ENCODE measurements around the gene ZMYND8.

ZMYND8 gene

GRCh38 chr20:47336129-47336754 is 20.3 kb downstream of the ZMYND8 start:
- Histone ChIP-seq H2AFZ (ENCODE audit: low read length) (no peak overlapping the region), H3K27me3 (replicated peaks; ENCODE audit: insufficient read depth, low read length) (no peaks in the 10 kb centered on the region), H3K4me3 (ENCODE audit: low read length) (no peak overlapping the region), H4K20me1 (ENCODE audit: insufficient read depth, low read length) (peaks cover 40% of the 10 kb centered on the region), H3F3A (ENCODE audit: insufficient read depth, low read length) (0 out of 2 replicates have a peak, but pooled peaks cover 8% of the 10 kb centered on the region), H3K9ac (ENCODE audit: low read length) (no peak overlapping the region), H3K36me3 (replicated peaks; ENCODE audit: insufficient read depth, low read length) (0 out of 2 replicates have a peak, but pooled peaks cover 5% of the 10 kb centered on the region), H3K9me2 (replicated peaks; ENCODE audit: insufficient read depth, low read length) (no peaks in the 10 kb centered on the region), H3K79me2 (ENCODE audit: low read length) (peaks cover 100% of the 10 kb centered on the region), H3K27ac (ENCODE audit: low read length) (no peak overlapping the region), H3K4me2 (ENCODE audit: low read depth, low read length) (no peak overlapping the region), H3K9me3 (replicated peaks; ENCODE audit: insufficient read depth, low read length) (no peaks in the 10 kb centered on the region), H3K4me1 (ENCODE audit: low read length) (peaks cover 8% of the 10 kb centered on the region; the same call in 1 of the 2 replicates)
- DNase-seq: no peak
- TF ChIP-seq CTCF (IDR thresholded peaks at IDR 0.05; ENCODE audit: low read length) (no peak), EZH2 (optimal IDR thresholded peaks at IDR 0.05; ENCODE audit: low read depth, low read length) (no peak), EZH2phosphoT487 (IDR thresholded peaks at IDR 0.05; ENCODE audit: low read length) (no peak)

- Histone ChIP-seq H2AFZ (ENCODE audit: low read length) (no peak overlapping the region), H3K79me2 (ENCODE audit: low read length) (peaks cover 100% of the 10 kb centered on the region), H3K36me3 (replicated peaks; ENCODE audit: insufficient read depth, low read length) (0 out of 2 replicates have a peak, but pooled peaks cover 5% of the 10 kb centered on the region), H3K27ac (ENCODE audit: low read length) (no peak overlapping the region), H3K9me3 (replicated peaks; ENCODE audit: insufficient read depth, low read length) (no peaks in the 10 kb centered on the region), H3K4me2 (ENCODE audit: low read depth, low read length) (no peak overlapping the region), H4K20me1 (ENCODE audit: insufficient read depth, low read length) (peaks cover 48% of the 10 kb centered on the region), H3K9ac (ENCODE audit: low read length) (no peak overlapping the region), H3K9me2 (replicated peaks; ENCODE audit: insufficient read depth, low read length) (no peaks in the 10 kb centered on the region), H3F3A (ENCODE audit: insufficient read depth, low read length) (0 out of 2 replicates have a peak, but pooled peaks cover 8% of the 10 kb centered on the region), H3K4me3 (ENCODE audit: low read length) (no peak overlapping the region), H3K4me1 (ENCODE audit: low read length) (peaks cover 8% of the 10 kb centered on the region; the same call in 1 of the 2 replicates), H3K27me3 (replicated peaks; ENCODE audit: insufficient read depth, low read length) (no peaks in the 10 kb centered on the region)
- TF ChIP-seq CTCF (IDR thresholded peaks at IDR 0.05; ENCODE audit: low read length): no peak
- TF ChIP-seq EZH2phosphoT487 (IDR thresholded peaks at IDR 0.05; ENCODE audit: low read length): no peak
- TF ChIP-seq EZH2 (optimal IDR thresholded peaks at IDR 0.05; ENCODE audit: low read depth, low read length): no peak
- no peak for DNase-seq
These were observed 21.0 kb downstream of the ZMYND8 start for GRCh38 chr20:47335251-47336128.

GRCh38 chr20:47334022-47334551 is 22.4 kb downstream of the ZMYND8 start:
- DNase-seq: no peak
- no peak overlapping the region for H3K27ac ChIP-seq (ENCODE audit: low read length)

More at GRCh38 chr20:47334022-47334551, 22.4 kb downstream of the ZMYND8 start:
- no peak overlapping the region for H3K4me3 ChIP-seq (ENCODE audit: low read length)
- TF ChIP-seq EZH2phosphoT487 (IDR thresholded peaks at IDR 0.05; ENCODE audit: low read length): no peak
- no peak for TF ChIP-seq EZH2 (optimal IDR thresholded peaks at IDR 0.05; ENCODE audit: low read depth, low read length)
- no peak for TF ChIP-seq CTCF (IDR thresholded peaks at IDR 0.05; ENCODE audit: low read length)
- peaks cover 52% of the 10 kb centered on the region for H4K20me1 ChIP-seq (ENCODE audit: insufficient read depth, low read length)
- no peaks in the 10 kb centered on the region for H3K9me3 ChIP-seq (replicated peaks; ENCODE audit: insufficient read depth, low read length)
- H3K9ac ChIP-seq (ENCODE audit: low read length): no peak overlapping the region
- no peaks in the 10 kb centered on the region for H3K27me3 ChIP-seq (replicated peaks; ENCODE audit: insufficient read depth, low read length)
- H3K4me2 ChIP-seq (ENCODE audit: low read depth, low read length): peak overlapping the region; percentile 33; the same call in 1 of the 2 replicates
- H3K79me2 ChIP-seq (ENCODE audit: low read length): peaks cover 100% of the 10 kb centered on the region
- 0 out of 2 replicates have a peak, but pooled peaks cover 8% of the 10 kb centered on the region for H3K36me3 ChIP-seq (replicated peaks; ENCODE audit: insufficient read depth, low read length)
- H3F3A ChIP-seq (ENCODE audit: insufficient read depth, low read length): 0 out of 2 replicates have a peak, but pooled peaks cover 8% of the 10 kb centered on the region
- no peaks in the 10 kb centered on the region for H3K9me2 ChIP-seq (replicated peaks; ENCODE audit: insufficient read depth, low read length)
- no peak overlapping the region for H2AFZ ChIP-seq (ENCODE audit: low read length)
- H3K4me1 ChIP-seq (ENCODE audit: low read length): peaks cover 8% of the 10 kb centered on the region; the same call in 1 of the 2 replicates
